ENCODE measurements around the gene DUS3L. TPM values are rescaled to one million over a fixed set of nuclear protein-coding genes. Genes with fewer than 3 reads are reported as not detected.

Gene DUS3L
- total RNA-seq, 1 donor from 2014 or later = 35.1 TPM

DNA sequence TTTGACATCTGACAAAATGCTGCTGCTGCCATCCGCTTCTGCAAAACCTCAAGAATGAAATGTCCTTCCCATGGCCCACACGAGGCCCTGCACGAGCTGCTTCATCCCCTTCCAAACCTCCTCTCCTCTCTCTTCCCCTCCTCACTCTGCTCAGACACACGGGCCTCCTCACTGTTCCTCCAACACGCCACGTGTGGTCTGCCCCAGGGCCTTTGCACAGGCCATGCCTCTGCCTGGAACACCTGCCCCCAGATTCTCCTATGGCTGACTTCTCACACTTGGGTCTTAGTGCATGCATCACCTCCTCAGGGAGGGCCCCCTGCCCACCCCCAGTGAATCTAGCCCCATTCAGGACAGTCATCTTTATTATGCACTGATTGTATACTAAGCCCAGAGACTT, 29.8 kb upstream of the DUS3L start:
- H3K4me3 ChIP-seq (ENCODE audit: low read depth, low read length) = no peak overlapping the region
- DNase-seq (ENCODE audit: low read depth) = no peak
- TF ChIP-seq, protein P1, sequence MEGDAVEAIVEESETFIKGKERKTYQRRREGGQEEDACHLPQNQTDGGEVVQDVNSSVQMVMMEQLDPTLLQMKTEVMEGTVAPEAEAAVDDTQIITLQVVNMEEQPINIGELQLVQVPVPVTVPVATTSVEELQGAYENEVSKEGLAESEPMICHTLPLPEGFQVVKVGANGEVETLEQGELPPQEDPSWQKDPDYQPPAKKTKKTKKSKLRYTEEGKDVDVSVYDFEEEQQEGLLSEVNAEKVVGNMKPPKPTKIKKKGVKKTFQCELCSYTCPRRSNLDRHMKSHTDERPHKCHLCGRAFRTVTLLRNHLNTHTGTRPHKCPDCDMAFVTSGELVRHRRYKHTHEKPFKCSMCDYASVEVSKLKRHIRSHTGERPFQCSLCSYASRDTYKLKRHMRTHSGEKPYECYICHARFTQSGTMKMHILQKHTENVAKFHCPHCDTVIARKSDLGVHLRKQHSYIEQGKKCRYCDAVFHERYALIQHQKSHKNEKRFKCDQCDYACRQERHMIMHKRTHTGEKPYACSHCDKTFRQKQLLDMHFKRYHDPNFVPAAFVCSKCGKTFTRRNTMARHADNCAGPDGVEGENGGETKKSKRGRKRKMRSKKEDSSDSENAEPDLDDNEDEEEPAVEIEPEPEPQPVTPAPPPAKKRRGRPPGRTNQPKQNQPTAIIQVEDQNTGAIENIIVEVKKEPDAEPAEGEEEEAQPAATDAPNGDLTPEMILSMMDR (conservative IDR thresholded peaks at IDR 0.05; ENCODE audit: low read depth, low read length) = no peak

DNA sequence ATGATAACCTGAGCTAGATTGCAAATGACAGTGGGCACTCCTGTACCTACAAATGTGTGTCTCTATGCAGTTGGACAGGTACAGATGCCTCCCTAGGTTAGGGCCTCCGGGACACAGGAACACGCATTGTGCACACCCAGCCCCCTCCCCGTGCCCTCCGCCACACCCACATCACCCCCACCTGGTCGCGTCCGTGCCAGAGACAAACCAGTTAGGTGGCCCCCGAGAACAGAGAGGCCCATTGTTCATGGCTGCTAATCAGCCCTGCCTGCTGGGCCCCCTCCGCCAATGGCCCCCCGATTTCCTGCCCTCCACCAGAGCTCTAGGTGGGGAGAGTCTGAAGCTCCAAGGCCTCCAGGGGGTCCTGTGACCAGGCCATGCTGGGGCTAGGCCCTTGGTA, 27.6 kb upstream of the DUS3L start:
- TF ChIP-seq, protein P1 (conservative IDR thresholded peaks at IDR 0.05; ENCODE audit: low read depth, low read length) = no peak
- no peak overlapping the region for H3K4me3 ChIP-seq (ENCODE audit: low read depth, low read length)
- no peak for DNase-seq (ENCODE audit: low read depth)

DNA sequence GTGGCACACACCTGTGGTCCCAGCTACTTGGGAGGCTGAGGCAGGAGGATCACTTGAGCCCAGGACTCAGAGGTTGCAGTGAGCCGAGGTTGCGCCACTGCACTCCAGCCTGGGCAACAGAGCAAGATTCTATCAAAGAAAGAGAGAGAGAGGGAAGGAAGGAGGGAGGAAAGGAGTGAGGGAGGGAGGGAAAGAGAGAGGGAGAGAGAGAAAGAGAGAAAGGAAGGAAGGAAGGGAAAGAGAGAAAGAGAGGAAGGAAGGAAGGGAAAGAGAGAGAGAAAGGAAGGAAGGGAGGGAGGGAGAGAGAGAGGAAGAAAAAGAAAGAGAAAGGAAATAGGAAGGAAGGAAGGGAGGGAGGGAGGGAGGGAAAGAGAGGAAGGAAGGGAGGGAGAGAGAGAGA, 26.3 kb upstream of the DUS3L start:
- H3K4me3 ChIP-seq (ENCODE audit: low read depth, low read length) = no peak overlapping the region
- TF ChIP-seq, protein P1 (conservative IDR thresholded peaks at IDR 0.05; ENCODE audit: low read depth, low read length) = no peak
- no peak for DNase-seq (ENCODE audit: low read depth)

DNA sequence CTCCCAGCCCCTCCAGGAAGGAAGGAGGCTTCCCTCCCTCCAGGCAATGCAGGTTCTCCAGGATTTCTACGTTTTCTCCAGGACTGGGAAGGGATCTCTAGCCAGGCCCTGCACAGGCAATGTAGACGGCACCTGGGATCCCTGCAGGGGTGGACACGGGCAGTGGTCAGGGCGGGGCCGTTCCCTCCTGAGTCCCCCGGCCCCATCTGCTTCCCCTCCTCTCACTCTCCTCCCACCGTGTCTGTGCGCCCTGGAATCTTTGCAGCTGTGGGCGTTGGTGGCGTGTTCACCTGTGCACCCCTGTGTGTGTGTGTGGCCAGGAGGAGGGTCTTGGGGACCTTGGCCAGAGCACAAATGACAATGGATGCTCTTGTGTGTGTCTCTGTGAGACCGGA, 23.9 kb upstream of the DUS3L start:
- DNase-seq (ENCODE audit: low read depth) = no peak
- TF ChIP-seq, protein P1 (conservative IDR thresholded peaks at IDR 0.05; ENCODE audit: low read depth, low read length) = no peak
- H3K4me3 ChIP-seq (ENCODE audit: low read depth, low read length) = no peak overlapping the region

DNA sequence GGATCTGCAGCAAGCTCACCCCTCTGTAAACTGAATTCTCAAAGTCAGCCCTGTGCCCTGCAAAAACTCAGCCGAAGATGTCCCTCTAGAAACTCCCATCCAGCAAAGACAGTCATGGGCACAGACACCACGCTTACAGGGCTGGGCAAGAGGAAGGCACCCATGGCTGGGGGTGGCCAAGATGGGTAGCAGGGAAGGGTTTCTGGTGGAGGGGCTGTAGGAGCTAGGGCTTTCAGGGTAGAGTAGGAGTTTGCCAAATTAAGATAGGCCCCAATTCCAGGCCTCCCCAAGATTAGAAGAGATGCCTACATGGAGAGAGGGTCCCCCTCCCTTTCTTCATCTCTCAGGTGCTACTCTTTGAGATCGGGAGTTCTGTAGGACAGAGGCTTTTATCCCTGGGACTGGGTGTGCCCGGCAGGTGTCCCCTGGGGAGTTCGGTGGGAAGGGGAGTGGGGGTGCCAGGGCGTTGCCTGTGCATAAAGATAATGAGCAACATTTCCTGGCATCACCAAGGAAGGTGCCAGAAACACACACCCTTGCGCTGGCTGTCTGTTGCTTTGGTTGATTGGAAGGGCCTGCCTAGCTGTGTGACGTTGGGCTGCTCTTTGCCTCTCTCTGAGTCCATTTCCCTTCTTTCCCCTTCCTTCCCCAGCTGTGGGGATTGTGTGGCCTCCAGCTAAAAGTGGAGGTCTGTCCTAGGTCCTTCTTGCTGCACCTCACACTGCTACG, 23.3 kb upstream of the DUS3L start:
- TF ChIP-seq, protein P1 (conservative IDR thresholded peaks at IDR 0.05; ENCODE audit: low read depth, low read length) = no peak
- H3K4me3 ChIP-seq (ENCODE audit: low read depth, low read length) = no peak overlapping the region
- no peak for DNase-seq (ENCODE audit: low read depth)

DNA sequence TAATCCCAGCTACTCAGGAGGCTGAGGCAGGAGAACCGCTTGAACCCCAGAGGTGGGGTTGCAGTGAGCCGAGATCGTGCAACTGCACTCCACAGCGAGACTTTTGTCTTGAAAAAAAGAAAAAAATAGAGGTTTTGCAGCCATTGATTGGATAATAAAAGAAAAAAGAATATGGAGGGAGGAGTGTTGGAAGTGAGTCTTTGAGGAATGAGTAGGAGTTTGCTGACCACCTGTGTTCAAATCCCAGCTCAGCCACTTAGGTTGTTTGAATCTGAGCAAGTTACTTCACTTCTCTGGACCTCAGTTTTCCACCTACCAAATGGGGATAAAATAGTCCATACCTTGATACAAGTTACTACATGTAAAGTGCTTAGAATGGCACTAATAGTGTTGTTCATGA, 20.2 kb upstream of the DUS3L start:
- no peak for DNase-seq (ENCODE audit: low read depth)
- TF ChIP-seq, protein P1 (conservative IDR thresholded peaks at IDR 0.05; ENCODE audit: low read depth, low read length) = no peak
- H3K4me3 ChIP-seq (ENCODE audit: low read depth, low read length) = no peak overlapping the region

DNA sequence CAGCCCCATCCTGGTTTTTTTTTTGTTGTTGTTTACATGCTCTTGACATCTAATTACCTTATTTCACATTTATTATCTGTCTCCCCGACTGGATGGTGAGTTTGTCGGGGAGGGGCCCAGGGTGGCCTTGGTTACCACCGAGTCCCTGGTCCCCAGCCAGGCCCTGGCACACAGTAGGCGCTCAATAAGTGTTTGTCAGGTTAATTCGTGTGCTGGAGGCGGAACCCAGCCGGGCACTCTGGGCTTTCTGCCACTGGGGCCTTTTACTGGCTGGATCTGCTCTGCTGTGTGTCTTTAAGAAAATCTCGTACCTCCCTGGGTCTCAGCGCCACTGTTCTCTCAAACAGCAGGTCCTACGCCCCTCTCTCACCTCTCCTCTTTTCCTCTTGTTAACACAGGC, 18.5 kb upstream of the DUS3L start:
- no peak for DNase-seq (ENCODE audit: low read depth)
- no peak overlapping the region for H3K4me3 ChIP-seq (ENCODE audit: low read depth, low read length)
- TF ChIP-seq, protein P1 (conservative IDR thresholded peaks at IDR 0.05; ENCODE audit: low read depth, low read length) = no peak
